GM23338 (cell line): ENCODE measurements around the gene MYOCD.

Experiments used
- CREB1 ChIP-seq: fragments of 250-450 bp; sonication (Bioruptor Pico); IDR thresholded peaks from 2 replicates; pipeline ENCODE4 v1.5.0; 2020; ENCODE audit warnings: low read depth, mild to moderate bottlenecking, moderate library complexity
- EZH2 ChIP-seq: fragments of 200-600 bp; sonication (generic); IDR thresholded peaks from one replicate; pipeline ENCODE4 v1.8.0; 2017; ENCODE audit warnings: antibody characterized with exemption, mild to moderate bottlenecking, low read depth; ENCODE audit not compliant: unreplicated experiment
- EZH2phosphoT487 ChIP-seq: fragments of 200-600 bp; sonication (generic); IDR thresholded peaks from one replicate; pipeline ENCODE4 v1.8.1; 2018; ENCODE audit warnings: antibody characterized with exemption; ENCODE audit not compliant: unreplicated experiment
- NANOG ChIP-seq: IDR thresholded peaks from 2 replicates; pipeline ENCODE4 v1.6.1; 2016; ENCODE audit warnings: antibody characterized with exemption, borderline replicate concordance
- POLR2AphosphoS5 ChIP-seq: IDR thresholded peaks from 2 replicates; pipeline ENCODE4 v1.6.1; 2016; ENCODE audit warnings: antibody characterized with exemption, low read depth
- TF ChIP-seq, protein P1 (sequence below), 2 experiments: fragments of 200-600 bp in 1 of 2; sonication (generic) in 1 of 2; conservative IDR thresholded peaks; 2 replicates each; pipeline versions ENCODE4 v1.5.1 to v1.6.1; 2016 to 2017; ENCODE audit warnings: antibody characterized with exemption in 2 of 2, low read depth in 2 of 2, mild to moderate bottlenecking in 2 of 2, moderate library complexity in 1 of 2
- TF ChIP-seq, protein P2 (sequence below): IDR thresholded peaks from 2 replicates; pipeline ENCODE4 v1.6.1; 2016; ENCODE audit warnings: antibody characterized with exemption

DNA sequence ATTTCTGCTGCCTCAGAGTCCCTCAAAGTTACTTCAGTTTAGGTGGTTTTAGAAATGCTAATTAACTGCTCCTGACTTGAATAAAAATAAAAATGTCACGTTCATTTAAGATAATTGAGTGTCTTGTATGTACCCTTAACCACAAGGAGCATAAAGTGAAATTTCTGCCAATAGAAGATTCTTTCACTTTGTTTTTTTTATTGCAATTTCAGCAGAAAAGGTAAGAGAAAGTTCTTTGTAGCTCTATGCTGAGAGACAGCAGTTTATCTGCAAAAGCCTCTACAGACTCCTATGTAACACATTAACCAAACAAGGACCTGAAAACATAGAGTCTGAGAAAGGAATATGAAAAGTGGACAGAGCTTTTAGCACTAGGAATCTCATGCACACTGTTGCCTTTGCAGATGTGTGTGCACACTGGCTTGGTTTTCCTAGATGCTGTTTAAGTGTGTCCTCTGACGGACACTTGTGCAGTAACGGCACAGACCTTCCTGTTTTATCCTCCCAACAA lies 135.2 kb downstream of the MYOCD start:
- TF ChIP-seq NANOG = no peak
- no peak for TF ChIP-seq EZH2phosphoT487
- TF ChIP-seq EZH2 = no peak
- TF ChIP-seq, protein P1, sequence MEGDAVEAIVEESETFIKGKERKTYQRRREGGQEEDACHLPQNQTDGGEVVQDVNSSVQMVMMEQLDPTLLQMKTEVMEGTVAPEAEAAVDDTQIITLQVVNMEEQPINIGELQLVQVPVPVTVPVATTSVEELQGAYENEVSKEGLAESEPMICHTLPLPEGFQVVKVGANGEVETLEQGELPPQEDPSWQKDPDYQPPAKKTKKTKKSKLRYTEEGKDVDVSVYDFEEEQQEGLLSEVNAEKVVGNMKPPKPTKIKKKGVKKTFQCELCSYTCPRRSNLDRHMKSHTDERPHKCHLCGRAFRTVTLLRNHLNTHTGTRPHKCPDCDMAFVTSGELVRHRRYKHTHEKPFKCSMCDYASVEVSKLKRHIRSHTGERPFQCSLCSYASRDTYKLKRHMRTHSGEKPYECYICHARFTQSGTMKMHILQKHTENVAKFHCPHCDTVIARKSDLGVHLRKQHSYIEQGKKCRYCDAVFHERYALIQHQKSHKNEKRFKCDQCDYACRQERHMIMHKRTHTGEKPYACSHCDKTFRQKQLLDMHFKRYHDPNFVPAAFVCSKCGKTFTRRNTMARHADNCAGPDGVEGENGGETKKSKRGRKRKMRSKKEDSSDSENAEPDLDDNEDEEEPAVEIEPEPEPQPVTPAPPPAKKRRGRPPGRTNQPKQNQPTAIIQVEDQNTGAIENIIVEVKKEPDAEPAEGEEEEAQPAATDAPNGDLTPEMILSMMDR (conservative IDR thresholded peaks at IDR 0.05; ENCODE audit: low read depth in 2 of 2) = no peak
- TF ChIP-seq, protein P2, sequence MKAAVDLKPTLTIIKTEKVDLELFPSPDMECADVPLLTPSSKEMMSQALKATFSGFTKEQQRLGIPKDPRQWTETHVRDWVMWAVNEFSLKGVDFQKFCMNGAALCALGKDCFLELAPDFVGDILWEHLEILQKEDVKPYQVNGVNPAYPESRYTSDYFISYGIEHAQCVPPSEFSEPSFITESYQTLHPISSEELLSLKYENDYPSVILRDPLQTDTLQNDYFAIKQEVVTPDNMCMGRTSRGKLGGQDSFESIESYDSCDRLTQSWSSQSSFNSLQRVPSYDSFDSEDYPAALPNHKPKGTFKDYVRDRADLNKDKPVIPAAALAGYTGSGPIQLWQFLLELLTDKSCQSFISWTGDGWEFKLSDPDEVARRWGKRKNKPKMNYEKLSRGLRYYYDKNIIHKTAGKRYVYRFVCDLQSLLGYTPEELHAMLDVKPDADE = no peak
- no peak for TF ChIP-seq POLR2AphosphoS5
- no peak for TF ChIP-seq CREB1 (CRISPR knock-in tag)
